NOMO-1 treated with dmso at 0.1 percent for 144 hours (cell line): Measurements from ENCODE around the gene IFIH1.

ENCODE experiments used
- DNase-seq: peaks from one replicate; lab custom pipeline; 2025; ENCODE audit not compliant: unreplicated experiment; lab: John Stamatoyannopoulos, UW

IFIH1 gene

DNA sequence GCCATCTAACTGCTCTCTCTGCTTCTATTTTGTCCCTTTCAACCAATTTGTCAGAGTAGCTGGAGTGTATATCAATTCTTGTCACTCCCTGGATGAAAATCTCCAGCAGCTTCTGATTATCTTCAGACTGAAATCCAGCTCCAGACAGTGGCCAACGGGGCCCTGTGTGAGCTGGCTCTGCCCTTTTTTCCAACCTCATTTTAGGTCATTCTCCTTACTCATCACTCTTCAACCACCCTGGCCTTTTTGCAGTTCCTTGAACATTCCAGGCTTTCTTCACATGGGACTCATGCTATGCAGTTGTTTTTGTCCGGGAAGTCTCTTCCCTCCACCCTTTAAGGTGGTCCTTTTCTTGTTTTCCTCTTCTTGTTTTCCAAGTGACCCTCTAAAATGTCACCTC is 59.8 kb downstream of the IFIH1 start:
- DNase-seq, result no peak

DNA sequence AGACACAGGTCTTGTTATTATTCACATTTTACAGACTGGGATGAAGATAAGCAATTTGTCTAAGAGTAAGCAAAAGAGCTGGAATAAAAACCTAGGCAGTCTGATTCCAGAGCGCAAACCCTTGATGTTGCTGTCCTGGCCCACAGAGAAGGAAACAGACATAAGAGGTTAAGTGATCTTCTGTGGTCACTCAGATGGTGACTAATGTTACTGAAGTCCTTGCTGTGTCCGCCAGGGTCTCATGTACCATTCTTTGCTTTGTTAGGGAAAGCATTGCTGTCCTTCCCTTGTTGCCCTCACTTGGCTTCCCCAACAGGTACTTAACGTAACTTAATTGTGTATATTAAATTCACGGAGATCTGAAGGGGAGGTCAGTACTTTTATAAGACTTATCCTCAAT is 60.3 kb downstream of the IFIH1 start:
- DNase-seq, result no peak

- no peak for DNase-seq
Observed at GRCh38 chr2:162257425-162257824, 61.1 kb downstream of the IFIH1 start.

- DNase-seq, result no peak
Observed at GRCh38 chr2:162256591-162256991, 61.9 kb downstream of the IFIH1 start.

- DNase-seq, result no peak
Observed at GRCh38 chr2:162254236-162254871, 64.1 kb downstream of the IFIH1 start.

DNA sequence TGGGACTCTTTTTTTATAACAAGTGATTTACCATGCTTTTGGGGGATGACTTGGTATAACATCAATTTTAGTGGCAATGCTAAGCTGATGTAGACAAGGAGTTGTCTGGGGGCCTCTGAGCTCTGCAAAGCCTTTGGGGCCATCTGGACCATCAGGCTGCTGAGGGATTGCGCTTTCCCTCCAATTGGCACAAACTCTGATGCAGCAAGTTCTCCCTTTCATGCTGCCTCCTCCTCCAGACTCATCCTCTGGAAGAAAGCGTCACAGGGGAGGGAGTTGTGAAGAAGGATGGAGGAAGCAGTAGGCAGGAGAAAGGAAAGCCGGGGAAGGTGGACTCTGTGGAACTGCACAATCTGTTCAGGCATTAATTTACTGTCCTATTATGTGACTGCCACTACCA is 65.0 kb downstream of the IFIH1 start:
- DNase-seq, result no peak

- peak; percentile 9 for DNase-seq
Observed at GRCh38 chr2:162252153-162252552, 66.3 kb downstream of the IFIH1 start.

DNA sequence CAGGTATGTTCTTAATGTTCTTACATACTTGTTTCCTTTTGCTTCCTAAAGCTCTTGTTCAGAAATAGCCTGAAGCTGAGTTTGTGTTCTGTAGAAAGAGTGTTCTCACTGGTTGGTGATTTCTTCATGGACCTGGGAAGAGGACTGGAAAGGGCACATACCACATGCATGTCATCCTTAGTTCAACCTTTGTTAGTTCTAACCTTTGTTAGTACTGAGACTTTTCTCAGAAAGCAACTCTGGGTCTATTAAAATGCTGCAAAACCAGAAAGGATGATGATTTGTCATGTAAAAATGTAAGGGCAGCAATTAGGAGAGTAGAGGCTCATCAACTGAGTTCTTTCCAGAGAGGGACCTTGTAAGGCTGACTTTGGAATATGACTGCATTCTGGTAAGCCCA is 72.7 kb downstream of the IFIH1 start:
- DNase-seq, result no peak

GRCh38 chr2:162245061-162245460 is 73.4 kb downstream of the IFIH1 start:
- DNase-seq, result no peak

DNA sequence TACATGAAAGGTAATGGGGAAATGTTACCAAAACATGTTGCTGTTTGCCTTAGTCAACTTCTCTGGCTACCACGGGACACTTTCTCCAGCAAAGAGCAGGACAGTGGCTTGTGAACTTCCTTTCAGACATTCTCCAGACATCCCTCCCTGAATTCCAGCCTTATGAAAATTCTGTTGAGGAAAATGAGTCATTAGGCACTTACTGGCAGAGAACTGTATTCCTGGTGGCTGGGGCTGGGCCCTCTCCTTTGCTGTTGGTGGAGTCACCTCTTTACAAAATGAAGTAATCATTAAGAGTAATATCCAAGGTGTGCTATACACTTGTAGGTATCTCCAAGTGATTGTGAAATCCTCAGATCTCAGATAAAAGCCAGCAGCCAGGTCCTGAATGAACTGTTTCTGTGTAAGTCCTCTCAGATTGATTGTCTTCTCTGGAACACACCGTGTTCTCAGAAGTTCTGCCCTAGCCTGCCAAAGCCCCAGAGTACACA is 73.9 kb downstream of the IFIH1 start:
- no peak for DNase-seq

- no peak for DNase-seq
Observed at GRCh38 chr2:162243715-162244114, 74.8 kb downstream of the IFIH1 start.

- DNase-seq, result no peak
Observed at GRCh38 chr2:162243294-162243693, 75.2 kb downstream of the IFIH1 start, which contains the start of gene FAP. Gene FAP (minus strand): TSS chr2:162243445. CDS start chr2:162243327, 118 bp downstream.

DNA sequence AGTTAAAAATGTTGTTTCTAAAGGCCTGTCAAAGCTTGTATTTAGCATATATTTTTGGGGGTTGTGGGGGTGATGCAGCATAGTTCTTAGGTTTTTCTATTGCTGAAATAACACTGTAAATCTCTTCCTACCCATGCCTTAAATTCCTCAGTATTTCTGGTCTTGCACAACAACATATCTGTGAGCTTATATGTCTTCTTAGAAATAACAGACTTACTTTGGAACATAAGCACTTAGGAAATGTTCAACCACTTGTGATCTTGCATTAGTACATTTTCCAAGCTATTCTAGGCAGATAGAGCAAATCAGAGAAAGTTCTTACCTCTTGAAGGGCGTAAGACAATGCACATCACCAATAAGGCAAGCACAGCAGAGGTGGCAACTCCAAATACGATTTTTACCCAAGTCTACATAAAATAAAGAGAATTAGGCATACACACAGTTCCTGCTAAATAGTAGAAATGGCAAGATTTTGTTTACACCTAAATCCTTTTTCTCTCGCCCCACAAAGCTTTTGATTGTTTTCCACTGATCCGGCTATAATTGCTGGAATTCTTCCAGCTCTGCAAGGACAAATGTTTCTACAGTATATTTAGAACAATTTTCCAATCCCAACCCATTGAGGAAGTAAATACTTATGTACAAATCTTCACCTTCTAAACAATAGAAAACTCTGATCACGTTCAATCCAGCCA is 75.8 kb downstream of the IFIH1 start:
- no peak for DNase-seq

DNA sequence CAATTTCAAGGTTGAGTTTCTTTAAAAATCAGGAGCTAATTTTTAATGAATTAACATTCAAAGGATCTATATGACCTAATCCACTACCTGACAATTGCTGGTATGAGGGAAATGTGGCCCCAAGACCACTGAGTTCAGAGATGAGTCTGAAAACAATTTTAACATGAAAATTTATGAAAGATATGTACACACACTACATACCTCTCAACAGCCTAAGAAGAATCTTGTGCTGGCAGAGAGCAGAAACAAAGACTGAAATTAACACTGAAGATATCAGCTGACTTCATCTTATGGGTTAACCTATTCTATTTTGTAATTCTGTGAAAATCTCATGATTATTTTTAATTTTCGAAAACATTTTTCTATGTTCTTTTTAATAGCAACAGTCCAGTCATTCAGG is 76.9 kb downstream of the IFIH1 start:
- DNase-seq, result no peak

- no peak for DNase-seq
Observed at GRCh38 chr2:162234620-162235462, 83.6 kb downstream of the IFIH1 start.

DNA sequence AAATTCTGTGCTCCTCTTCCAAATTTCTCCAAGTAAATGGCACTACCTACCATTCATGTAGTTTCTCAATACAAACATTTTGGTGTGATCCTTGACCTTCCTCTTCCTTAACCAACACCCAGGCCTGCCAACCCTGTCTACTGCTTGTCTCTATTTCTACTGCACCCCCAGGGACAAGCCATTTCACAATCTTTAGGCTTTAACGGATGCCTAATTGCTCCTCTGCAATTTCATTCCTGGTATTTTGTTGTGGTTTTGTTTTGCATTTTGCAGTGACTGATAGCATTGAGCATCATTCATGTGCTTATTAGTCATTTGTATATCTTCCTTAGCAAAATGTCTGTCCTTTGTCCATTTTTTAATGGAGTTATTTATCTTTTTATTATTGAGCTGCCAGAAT is 85.3 kb downstream of the IFIH1 start:
- peak; percentile 68 for DNase-seq

GRCh38 chr2:162232671-162233070 is 85.8 kb downstream of the IFIH1 start:
- no peak for DNase-seq

GRCh38 chr2:162232027-162232426 is 86.5 kb downstream of the IFIH1 start:
- DNase-seq, result no peak

DNA sequence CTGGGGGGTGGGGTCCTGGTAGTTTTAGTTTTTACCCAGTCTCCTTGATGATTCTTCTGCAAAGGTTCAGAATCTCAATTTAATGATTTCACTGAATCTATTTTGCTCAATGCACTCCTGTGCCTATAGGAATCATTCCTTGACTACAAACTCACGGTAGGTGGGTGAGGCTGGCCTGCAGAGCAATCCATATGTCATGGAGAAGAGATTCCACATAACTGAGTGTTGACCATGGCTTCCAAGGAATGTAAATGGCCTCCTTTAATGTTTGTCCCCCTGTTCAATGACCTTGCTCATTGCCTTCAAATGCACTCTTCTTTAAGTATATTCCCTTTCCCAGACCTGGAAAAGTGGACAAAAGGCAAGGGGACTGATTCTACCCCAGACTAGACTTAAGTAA is 87.7 kb downstream of the IFIH1 start:
- no peak for DNase-seq

- no peak for DNase-seq
Observed at GRCh38 chr2:162226836-162227235, 91.6 kb downstream of the IFIH1 start.

DNA sequence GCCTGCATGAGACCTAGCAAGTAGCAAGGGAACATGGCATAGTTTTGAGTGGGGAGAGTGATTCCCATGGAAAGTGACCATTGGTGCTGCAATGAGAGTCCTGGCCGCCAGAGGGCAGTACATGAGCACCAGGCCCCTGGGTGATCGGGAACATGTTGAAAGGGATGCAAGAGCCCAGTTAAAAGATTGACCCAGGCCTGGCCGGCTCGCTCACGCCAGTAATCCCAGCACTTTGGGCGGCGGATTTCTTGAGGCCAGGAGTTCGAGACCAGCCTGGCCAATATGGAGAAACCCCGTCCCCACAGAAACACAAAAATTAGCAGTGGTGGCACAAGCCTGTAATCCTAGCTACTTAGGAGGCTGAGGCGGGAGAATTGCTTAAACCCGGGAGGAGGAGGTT is 97.4 kb downstream of the IFIH1 start:
- peak; percentile 37 for DNase-seq

DNA sequence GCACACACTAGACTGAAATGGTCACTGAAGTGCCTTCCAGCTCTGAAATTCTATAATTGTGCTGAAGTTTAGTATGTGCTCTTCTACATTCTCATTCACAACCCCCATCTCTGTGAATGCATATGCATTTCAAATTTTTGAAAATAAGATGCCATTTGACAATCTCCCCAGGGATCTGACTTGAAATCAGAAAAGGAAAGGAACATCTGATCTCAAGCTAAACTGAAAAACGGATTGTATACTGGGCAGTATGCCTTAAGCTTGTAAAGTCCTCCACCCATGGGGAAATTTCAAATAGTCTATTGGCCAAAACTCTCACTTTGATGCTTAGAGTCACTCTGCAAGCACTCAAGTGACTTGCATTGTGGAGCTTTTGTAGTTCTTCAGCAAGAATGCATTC is 98.1 kb downstream of the IFIH1 start:
- no peak for DNase-seq
